Transverse colon (tissue), 3 donors: Measurements from ENCODE around the gene GPR31.

Source experiments
- EP300 ChIP-seq: sonication (generic); formaldehyde crosslinking; IDR thresholded peaks from one replicate; pipeline ENCODE4 v1.6.1; 2017; ENCODE audit warnings: antibody characterized with exemption, low read depth
- POLR2A ChIP-seq: fragments of 450-650 bp; IDR thresholded peaks from one replicate; pipeline ENCODE4 v1.6.1; 2016; ENCODE audit warnings: antibody characterized with exemption, mild to moderate bottlenecking, moderate library complexity
- TF ChIP-seq, protein P1 (sequence below), 5 experiments: fragments of 200-600 bp in 3 of 5; fragments of 450-650 bp in 2 of 5; sonication (generic) in 3 of 5; IDR thresholded peaks; 1 replicate in 2 of 5; 2 replicates in 3 of 5; pipeline ENCODE4 v1.5.1; 2016 to 2017; ENCODE audit warnings: antibody characterized with exemption in 5 of 5, inconsistent platforms in 3 of 5, mild to moderate bottlenecking in 2 of 5, moderate library complexity in 1 of 5

- TF ChIP-seq EP300 (no peak), POLR2A (no peak)
- TF ChIP-seq, protein P1, sequence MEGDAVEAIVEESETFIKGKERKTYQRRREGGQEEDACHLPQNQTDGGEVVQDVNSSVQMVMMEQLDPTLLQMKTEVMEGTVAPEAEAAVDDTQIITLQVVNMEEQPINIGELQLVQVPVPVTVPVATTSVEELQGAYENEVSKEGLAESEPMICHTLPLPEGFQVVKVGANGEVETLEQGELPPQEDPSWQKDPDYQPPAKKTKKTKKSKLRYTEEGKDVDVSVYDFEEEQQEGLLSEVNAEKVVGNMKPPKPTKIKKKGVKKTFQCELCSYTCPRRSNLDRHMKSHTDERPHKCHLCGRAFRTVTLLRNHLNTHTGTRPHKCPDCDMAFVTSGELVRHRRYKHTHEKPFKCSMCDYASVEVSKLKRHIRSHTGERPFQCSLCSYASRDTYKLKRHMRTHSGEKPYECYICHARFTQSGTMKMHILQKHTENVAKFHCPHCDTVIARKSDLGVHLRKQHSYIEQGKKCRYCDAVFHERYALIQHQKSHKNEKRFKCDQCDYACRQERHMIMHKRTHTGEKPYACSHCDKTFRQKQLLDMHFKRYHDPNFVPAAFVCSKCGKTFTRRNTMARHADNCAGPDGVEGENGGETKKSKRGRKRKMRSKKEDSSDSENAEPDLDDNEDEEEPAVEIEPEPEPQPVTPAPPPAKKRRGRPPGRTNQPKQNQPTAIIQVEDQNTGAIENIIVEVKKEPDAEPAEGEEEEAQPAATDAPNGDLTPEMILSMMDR (IDR thresholded peaks at IDR 0.05): no peak
Observed at GRCh38 chr6:167154291-167154690, 3.5 kb downstream of the GPR31 start.
